GM23338 (cell line): ENCODE results near the gene DMD. TPM values are rescaled to one million over a fixed set of nuclear protein-coding genes. Genes with fewer than 3 reads are reported as not detected.
A peak's percentile ranks its signal among the peaks of the same experiment; 100 is the strongest.

ENCODE experiments used
- ATAC-seq: fragments of 200-7000 bp; cut with Tn5 transposase; 3 replicates; pipeline ENCODE4 v1.9.1; 2020
- DNase-seq: peaks from one replicate; pipeline ENCODE4 v3.0.0-alpha.2; 2015; ENCODE audit warnings: low spot score
- H2AFZ ChIP-seq: fragments of 200-600 bp; sonication (generic); 2 replicates; pipeline ENCODE4 v1.8.0; 2016; ENCODE audit warnings: antibody characterized with exemption, mild to moderate bottlenecking, moderate library complexity
- H3F3A ChIP-seq: fragments of 200-600 bp; sonication (generic); replicated peaks from 2 replicates; pipeline ENCODE4 v1.8.0; 2017; ENCODE audit warnings: antibody characterized with exemption, mixed run types, low read depth
- H3K27ac ChIP-seq: fragments of 200-600 bp; sonication (generic); 2 replicates; pipeline ENCODE4 v1.6.1; 2016; ENCODE audit warnings: low read depth
- H3K27me3 ChIP-seq: fragments of 200-600 bp; sonication (generic); 2 replicates; pipeline ENCODE4 v1.8.0; 2016; ENCODE audit warnings: mild to moderate bottlenecking, mixed run types, moderate library complexity; ENCODE audit not compliant: insufficient read depth
- H3K36me3 ChIP-seq: fragments of 200-600 bp; sonication (generic); 2 replicates; pipeline ENCODE4 v1.8.0; 2016; ENCODE audit warnings: mild to moderate bottlenecking; ENCODE audit not compliant: insufficient read depth
- H3K4me1 ChIP-seq: fragments of 200-600 bp; sonication (generic); 2 replicates; pipeline ENCODE4 v1.8.0; 2016; ENCODE audit warnings: mild to moderate bottlenecking, moderate library complexity; ENCODE audit not compliant: insufficient read depth
- H3K4me2 ChIP-seq: fragments of 200-600 bp; sonication (generic); 2 replicates; pipeline ENCODE4 v1.7.1; 2017; ENCODE audit warnings: mixed run types
- H3K4me3 ChIP-seq: fragments of 200-600 bp; sonication (generic); 2 replicates; pipeline ENCODE4 v1.6.1; 2016; ENCODE audit warnings: mixed run types
- H3K79me2 ChIP-seq: fragments of 200-600 bp; sonication (generic); replicated peaks from 2 replicates; pipeline ENCODE4 v1.8.0; 2017; ENCODE audit warnings: mild to moderate bottlenecking; ENCODE audit not compliant: insufficient read depth
- H3K9me2 ChIP-seq: fragments of 200-600 bp; sonication (generic); 2 replicates; pipeline ENCODE4 v1.8.0; 2017; ENCODE audit not compliant: insufficient read depth
- H4K20me1 ChIP-seq: fragments of 200-600 bp; sonication (generic); replicated peaks from 2 replicates; pipeline ENCODE4 v1.8.0; 2017; ENCODE audit warnings: mild to moderate bottlenecking; ENCODE audit not compliant: insufficient read depth
- H3K27ac Mint-ChIP-seq: 2 replicates; pipeline ENCODE4 v1.8.0; 2020; ENCODE audit warnings: inconsistent platforms, mild to moderate bottlenecking, moderate library complexity, mixed read lengths
- H3K27me3 Mint-ChIP-seq: 3 replicates; pipeline ENCODE4 v1.8.0; 2022; ENCODE audit warnings: low read depth, mild to moderate bottlenecking, moderate library complexity, mixed read lengths, inconsistent platforms; ENCODE audit not compliant: insufficient read depth, poor library complexity
- H3K36me3 Mint-ChIP-seq: 3 replicates; pipeline ENCODE4 v1.8.0; 2021; ENCODE audit warnings: low read depth, mild to moderate bottlenecking, inconsistent platforms, moderate library complexity, mixed read lengths
- H3K4me1 Mint-ChIP-seq: 3 replicates; pipeline ENCODE4 v1.8.0; 2020; ENCODE audit warnings: mild to moderate bottlenecking, inconsistent platforms, mixed read lengths
- H3K4me3 Mint-ChIP-seq: 3 replicates; pipeline ENCODE4 v1.8.0; 2021; ENCODE audit warnings: moderate library complexity, mild to moderate bottlenecking, inconsistent platforms, mixed read lengths
- H3K9me3 Mint-ChIP-seq: 3 replicates; pipeline ENCODE4 v1.8.0; 2020; ENCODE audit warnings: moderate library complexity, mild to moderate bottlenecking, inconsistent platforms, mixed read lengths
- CREB1 ChIP-seq: fragments of 250-450 bp; sonication (Bioruptor Pico); IDR thresholded peaks from 2 replicates; pipeline ENCODE4 v1.5.0; 2020; ENCODE audit warnings: low read depth, mild to moderate bottlenecking, moderate library complexity
- CTCF ChIP-seq, 2 experiments: fragments of 200-600 bp in 1 of 2; sonication (generic) in 1 of 2; conservative IDR thresholded peaks; 2 replicates each; pipeline versions ENCODE4 v1.5.1 to v1.6.1; 2016 to 2017; ENCODE audit warnings: antibody characterized with exemption in 2 of 2, low read depth in 2 of 2, mild to moderate bottlenecking in 2 of 2, moderate library complexity in 1 of 2
- EZH2phosphoT487 ChIP-seq: fragments of 200-600 bp; sonication (generic); IDR thresholded peaks from one replicate; pipeline ENCODE4 v1.8.1; 2018; ENCODE audit warnings: antibody characterized with exemption; ENCODE audit not compliant: unreplicated experiment
- JUNB ChIP-seq: IDR thresholded peaks from one replicate; pipeline ENCODE4 v1.6.1; 2016; ENCODE audit warnings: antibody characterized with exemption; ENCODE audit not compliant: unreplicated experiment
- NANOG ChIP-seq: IDR thresholded peaks from 2 replicates; pipeline ENCODE4 v1.6.1; 2016; ENCODE audit warnings: antibody characterized with exemption, borderline replicate concordance
- STAT1 ChIP-seq: IDR thresholded peaks from one replicate; pipeline ENCODE4 v1.6.1; 2016; ENCODE audit warnings: antibody characterized with exemption; ENCODE audit not compliant: unreplicated experiment
- ZNF331 ChIP-seq: fragments of 250-450 bp; sonication (Bioruptor Pico); IDR thresholded peaks from 2 replicates; pipeline ENCODE4 v1.5.0; 2020; ENCODE audit warnings: low read depth, mild to moderate bottlenecking, moderate library complexity
- polyA plus RNA-seq: library from polyadenylated mRNA; unstranded; fragments of >200 nt; fragmentation: Nextera tagmentation; extraction: Ambion mirVana; gene quantifications from 2 replicates; pipeline ENCODE4 v1.2.1, GENCODE V29; 2016
- total RNA-seq: library from RNA; depleted of rRNA; stranded (reverse); fragments of >200 nt; shearing (Covaris generic); gene quantifications from 2 replicates; pipeline ENCODE4 v1.2.3, GENCODE V29; 2014
- TF ChIP-seq, protein P1 (sequence below): IDR thresholded peaks from 2 replicates; pipeline ENCODE4 v1.6.1; 2016; ENCODE audit warnings: antibody characterized with exemption
- TF ChIP-seq, protein P2 (sequence below): IDR thresholded peaks from one replicate; pipeline ENCODE4 v1.6.1; 2018; ENCODE audit warnings: antibody characterized with exemption; ENCODE audit not compliant: unreplicated experiment
- TF ChIP-seq, protein P3 (sequence below): fragments of 250-450 bp; sonication (Bioruptor Pico); IDR thresholded peaks from 2 replicates; pipeline ENCODE4 v1.5.0; 2020; ENCODE audit warnings: mild to moderate bottlenecking, moderate library complexity

Gene DMD
- total and polyA plus RNA-seq, 2 experiments from 2014 or later: 4.5 to 7.6 TPM

GRCh38 chrX:31302573-31303075 lies 1908.7 kb downstream of the DMD start (continued):
- TF ChIP-seq CTCF (conservative IDR thresholded peaks at IDR 0.05; ENCODE audit: low read depth in 2 of 2): no peak
- no peak for TF ChIP-seq ZNF331 (CRISPR knock-in tag)

GRCh38 chrX:31301941-31302340 lies 1909.4 kb downstream of the DMD start:
- H3K36me3 ChIP-seq: no peaks in the 10 kb centered on the region
- H3K27me3 ChIP-seq: no peaks in the 10 kb centered on the region
- DNase-seq (peak; percentile 3), ATAC-seq (no peak)
- H3K9me2 ChIP-seq: no peaks in the 10 kb centered on the region
- H3F3A ChIP-seq: no peaks in the 10 kb centered on the region
- H3K4me1 Mint-ChIP-seq: peaks cover 26% of the 10 kb centered on the region
- no peak overlapping the region for H2AFZ ChIP-seq
- H3K36me3 Mint-ChIP-seq: no peaks in the 10 kb centered on the region
- no peaks in the 10 kb centered on the region for H3K9me3 Mint-ChIP-seq
- no peaks in the 10 kb centered on the region for H3K79me2 ChIP-seq
- H3K4me3 ChIP-seq: no peak overlapping the region
- H3K27me3 Mint-ChIP-seq: no peaks in the 10 kb centered on the region
- no peak overlapping the region for H3K4me3 Mint-ChIP-seq
- H4K20me1 ChIP-seq: no peaks in the 10 kb centered on the region
- no peak overlapping the region for H3K27ac Mint-ChIP-seq
- no peak overlapping the region for H3K27ac ChIP-seq
- no peak overlapping the region for H3K4me2 ChIP-seq
- H3K4me1 ChIP-seq: peaks cover 5% of the 10 kb centered on the region; the same call in 1 of the 2 replicates
- no peak for TF ChIP-seq STAT1
- no peak for TF ChIP-seq ZNF331 (CRISPR knock-in tag)
- no peak for TF ChIP-seq NANOG
- TF ChIP-seq, protein P1, sequence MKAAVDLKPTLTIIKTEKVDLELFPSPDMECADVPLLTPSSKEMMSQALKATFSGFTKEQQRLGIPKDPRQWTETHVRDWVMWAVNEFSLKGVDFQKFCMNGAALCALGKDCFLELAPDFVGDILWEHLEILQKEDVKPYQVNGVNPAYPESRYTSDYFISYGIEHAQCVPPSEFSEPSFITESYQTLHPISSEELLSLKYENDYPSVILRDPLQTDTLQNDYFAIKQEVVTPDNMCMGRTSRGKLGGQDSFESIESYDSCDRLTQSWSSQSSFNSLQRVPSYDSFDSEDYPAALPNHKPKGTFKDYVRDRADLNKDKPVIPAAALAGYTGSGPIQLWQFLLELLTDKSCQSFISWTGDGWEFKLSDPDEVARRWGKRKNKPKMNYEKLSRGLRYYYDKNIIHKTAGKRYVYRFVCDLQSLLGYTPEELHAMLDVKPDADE: no peak
- TF ChIP-seq JUNB: no peak
- TF ChIP-seq EZH2phosphoT487: no peak
- TF ChIP-seq, protein P2, sequence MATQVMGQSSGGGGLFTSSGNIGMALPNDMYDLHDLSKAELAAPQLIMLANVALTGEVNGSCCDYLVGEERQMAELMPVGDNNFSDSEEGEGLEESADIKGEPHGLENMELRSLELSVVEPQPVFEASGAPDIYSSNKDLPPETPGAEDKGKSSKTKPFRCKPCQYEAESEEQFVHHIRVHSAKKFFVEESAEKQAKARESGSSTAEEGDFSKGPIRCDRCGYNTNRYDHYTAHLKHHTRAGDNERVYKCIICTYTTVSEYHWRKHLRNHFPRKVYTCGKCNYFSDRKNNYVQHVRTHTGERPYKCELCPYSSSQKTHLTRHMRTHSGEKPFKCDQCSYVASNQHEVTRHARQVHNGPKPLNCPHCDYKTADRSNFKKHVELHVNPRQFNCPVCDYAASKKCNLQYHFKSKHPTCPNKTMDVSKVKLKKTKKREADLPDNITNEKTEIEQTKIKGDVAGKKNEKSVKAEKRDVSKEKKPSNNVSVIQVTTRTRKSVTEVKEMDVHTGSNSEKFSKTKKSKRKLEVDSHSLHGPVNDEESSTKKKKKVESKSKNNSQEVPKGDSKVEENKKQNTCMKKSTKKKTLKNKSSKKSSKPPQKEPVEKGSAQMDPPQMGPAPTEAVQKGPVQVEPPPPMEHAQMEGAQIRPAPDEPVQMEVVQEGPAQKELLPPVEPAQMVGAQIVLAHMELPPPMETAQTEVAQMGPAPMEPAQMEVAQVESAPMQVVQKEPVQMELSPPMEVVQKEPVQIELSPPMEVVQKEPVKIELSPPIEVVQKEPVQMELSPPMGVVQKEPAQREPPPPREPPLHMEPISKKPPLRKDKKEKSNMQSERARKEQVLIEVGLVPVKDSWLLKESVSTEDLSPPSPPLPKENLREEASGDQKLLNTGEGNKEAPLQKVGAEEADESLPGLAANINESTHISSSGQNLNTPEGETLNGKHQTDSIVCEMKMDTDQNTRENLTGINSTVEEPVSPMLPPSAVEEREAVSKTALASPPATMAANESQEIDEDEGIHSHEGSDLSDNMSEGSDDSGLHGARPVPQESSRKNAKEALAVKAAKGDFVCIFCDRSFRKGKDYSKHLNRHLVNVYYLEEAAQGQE: no peak
- no peak for TF ChIP-seq CTCF (conservative IDR thresholded peaks at IDR 0.05; ENCODE audit: low read depth in 2 of 2)
- TF ChIP-seq CREB1 (CRISPR knock-in tag): no peak
- TF ChIP-seq, protein P3, sequence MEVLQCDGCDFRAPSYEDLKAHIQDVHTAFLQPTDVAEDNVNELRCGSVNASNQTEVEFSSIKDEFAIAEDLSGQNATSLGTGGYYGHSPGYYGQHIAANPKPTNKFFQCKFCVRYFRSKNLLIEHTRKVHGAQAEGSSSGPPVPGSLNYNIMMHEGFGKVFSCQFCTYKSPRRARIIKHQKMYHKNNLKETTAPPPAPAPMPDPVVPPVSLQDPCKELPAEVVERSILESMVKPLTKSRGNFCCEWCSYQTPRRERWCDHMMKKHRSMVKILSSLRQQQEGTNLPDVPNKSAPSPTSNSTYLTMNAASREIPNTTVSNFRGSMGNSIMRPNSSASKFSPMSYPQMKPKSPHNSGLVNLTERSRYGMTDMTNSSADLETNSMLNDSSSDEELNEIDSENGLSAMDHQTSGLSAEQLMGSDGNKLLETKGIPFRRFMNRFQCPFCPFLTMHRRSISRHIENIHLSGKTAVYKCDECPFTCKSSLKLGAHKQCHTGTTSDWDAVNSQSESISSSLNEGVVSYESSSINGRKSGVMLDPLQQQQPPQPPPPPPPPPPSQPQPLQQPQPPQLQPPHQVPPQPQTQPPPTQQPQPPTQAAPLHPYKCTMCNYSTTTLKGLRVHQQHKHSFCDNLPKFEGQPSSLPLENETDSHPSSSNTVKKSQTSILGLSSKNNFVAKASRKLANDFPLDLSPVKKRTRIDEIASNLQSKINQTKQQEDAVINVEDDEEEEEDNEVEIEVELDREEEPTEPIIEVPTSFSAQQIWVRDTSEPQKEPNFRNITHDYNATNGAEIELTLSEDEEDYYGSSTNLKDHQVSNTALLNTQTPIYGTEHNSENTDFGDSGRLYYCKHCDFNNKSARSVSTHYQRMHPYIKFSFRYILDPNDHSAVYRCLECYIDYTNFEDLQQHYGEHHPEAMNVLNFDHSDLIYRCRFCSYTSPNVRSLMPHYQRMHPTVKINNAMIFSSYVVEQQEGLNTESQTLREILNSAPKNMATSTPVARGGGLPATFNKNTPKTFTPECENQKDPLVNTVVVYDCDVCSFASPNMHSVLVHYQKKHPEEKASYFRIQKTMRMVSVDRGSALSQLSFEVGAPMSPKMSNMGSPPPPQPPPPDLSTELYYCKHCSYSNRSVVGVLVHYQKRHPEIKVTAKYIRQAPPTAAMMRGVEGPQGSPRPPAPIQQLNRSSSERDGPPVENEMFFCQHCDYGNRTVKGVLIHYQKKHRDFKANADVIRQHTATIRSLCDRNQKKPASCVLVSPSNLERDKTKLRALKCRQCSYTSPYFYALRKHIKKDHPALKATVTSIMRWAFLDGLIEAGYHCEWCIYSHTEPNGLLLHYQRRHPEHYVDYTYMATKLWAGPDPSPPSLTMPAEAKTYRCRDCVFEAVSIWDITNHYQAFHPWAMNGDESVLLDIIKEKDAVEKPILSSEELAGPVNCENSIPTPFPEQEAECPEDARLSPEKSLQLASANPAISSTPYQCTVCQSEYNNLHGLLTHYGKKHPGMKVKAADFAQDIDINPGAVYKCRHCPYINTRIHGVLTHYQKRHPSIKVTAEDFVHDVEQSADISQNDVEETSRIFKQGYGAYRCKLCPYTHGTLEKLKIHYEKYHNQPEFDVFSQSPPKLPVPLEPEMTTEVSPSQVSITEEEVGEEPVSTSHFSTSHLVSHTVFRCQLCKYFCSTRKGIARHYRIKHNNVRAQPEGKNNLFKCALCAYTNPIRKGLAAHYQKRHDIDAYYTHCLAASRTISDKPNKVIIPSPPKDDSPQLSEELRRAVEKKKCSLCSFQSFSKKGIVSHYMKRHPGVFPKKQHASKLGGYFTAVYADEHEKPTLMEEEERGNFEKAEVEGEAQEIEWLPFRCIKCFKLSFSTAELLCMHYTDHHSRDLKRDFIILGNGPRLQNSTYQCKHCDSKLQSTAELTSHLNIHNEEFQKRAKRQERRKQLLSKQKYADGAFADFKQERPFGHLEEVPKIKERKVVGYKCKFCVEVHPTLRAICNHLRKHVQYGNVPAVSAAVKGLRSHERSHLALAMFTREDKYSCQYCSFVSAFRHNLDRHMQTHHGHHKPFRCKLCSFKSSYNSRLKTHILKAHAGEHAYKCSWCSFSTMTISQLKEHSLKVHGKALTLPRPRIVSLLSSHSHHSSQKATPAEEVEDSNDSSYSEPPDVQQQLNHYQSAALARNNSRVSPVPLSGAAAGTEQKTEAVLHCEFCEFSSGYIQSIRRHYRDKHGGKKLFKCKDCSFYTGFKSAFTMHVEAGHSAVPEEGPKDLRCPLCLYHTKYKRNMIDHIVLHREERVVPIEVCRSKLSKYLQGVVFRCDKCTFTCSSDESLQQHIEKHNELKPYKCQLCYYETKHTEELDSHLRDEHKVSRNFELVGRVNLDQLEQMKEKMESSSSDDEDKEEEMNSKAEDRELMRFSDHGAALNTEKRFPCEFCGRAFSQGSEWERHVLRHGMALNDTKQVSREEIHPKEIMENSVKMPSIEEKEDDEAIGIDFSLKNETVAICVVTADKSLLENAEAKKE (CRISPR knock-in tag): no peak
